Calu3 (cell line): ENCODE measurements around the gene LOXHD1. TPM values are rescaled to one million over a fixed set of nuclear protein-coding genes. Genes with fewer than 3 reads are reported as not detected.

ENCODE experiments used
- BruUV-seq: library from RNA; stranded (reverse); fragments of 400-500 nt; replicated peaks from 2 replicates; lab custom pipeline; 2021; lab: Mats Ljungman, UMichigan
- CTCF ChIA-PET: fragments of 300-600 bp; sonication (Branson Sonifier 250); formaldehyde crosslinking; loops from one replicate; lab custom pipeline; 2022; ENCODE audit warnings: antibody characterized with exemption; lab: Charles Lee
- DNase-seq: peaks from one replicate; pipeline ENCODE4 v3.0.0; 2022
- H3K27ac Mint-ChIP-seq: one replicate; pipeline ENCODE4 v1.8.0; 2022; ENCODE audit warnings: mixed read lengths; ENCODE audit not compliant: unreplicated experiment
- H3K27me3 Mint-ChIP-seq: one replicate; pipeline ENCODE4 v1.8.0; 2022; ENCODE audit warnings: mixed read lengths; ENCODE audit not compliant: unreplicated experiment
- H3K36me3 Mint-ChIP-seq: one replicate; pipeline ENCODE4 v1.8.0; 2022; ENCODE audit warnings: mild to moderate bottlenecking, moderate library complexity, mixed read lengths; ENCODE audit not compliant: insufficient read depth, unreplicated experiment
- H3K4me1 Mint-ChIP-seq: one replicate; pipeline ENCODE4 v1.8.0; 2022; ENCODE audit warnings: mild to moderate bottlenecking, low read depth, mixed read lengths; ENCODE audit not compliant: unreplicated experiment
- H3K4me3 Mint-ChIP-seq: one replicate; pipeline ENCODE4 v1.8.0; 2022; ENCODE audit warnings: mild to moderate bottlenecking, low read depth, moderate library complexity, mixed read lengths; ENCODE audit not compliant: unreplicated experiment
- H3K9me3 Mint-ChIP-seq: one replicate; pipeline ENCODE4 v1.8.0; 2022; ENCODE audit warnings: low read depth, mixed read lengths; ENCODE audit not compliant: unreplicated experiment
- CTCF ChIP-seq: fragments of 200-600 bp; IDR thresholded peaks from one replicate; pipeline ENCODE4 v1.8.0; 2022; ENCODE audit warnings: antibody characterized with exemption; ENCODE audit not compliant: unreplicated experiment
- intact Hi-C: fragments of 100-400 bp; cut with micrococcal nuclease; formaldehyde crosslinking; loops from one replicate; pipeline ENCODE4 v1.10.0; 2022; ENCODE audit not compliant: unreplicated experiment
- total RNA-seq: library from RNA; stranded (reverse); gene quantifications from 2 replicates; pipeline ENCODE4 v1.2.3, GENCODE V29; 2022

The LOXHD1 gene
- total RNA-seq, 1 experiment from 2014 or later, result not detected

DNA sequence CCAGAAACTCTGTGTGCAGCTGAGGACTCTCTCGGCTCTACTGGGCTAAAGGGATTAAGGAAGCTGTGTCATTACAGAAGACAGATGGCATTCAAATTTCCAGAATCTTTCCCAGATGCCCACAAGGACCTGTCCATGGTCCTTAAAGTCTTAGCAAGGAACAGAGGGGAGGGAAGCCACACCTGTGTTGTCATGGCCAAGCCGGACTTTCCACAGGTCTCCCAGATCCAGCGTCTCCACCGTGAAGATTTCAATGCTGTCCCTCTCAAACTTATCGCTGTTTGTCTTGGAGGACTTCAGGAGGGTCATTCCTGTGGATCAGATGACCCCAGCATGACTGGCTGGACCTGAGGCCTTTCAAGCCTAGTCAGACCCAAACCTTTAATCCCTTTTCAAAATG, 114.5 kb downstream of the LOXHD1 start:
- no peak for TF ChIP-seq CTCF
- DNase-seq, result peak; percentile 11
- no TSS peak for BruUV-seq
- Mint-ChIP-seq H3K9me3 (no peaks in the 10 kb centered on the region), H3K27ac (no peak overlapping the region), H3K27me3 (peaks cover 46% of the 10 kb centered on the region), H3K4me1 (peaks cover 2% of the 10 kb centered on the region), H3K36me3 (no peaks in the 10 kb centered on the region), H3K4me3 (no peak overlapping the region)
- intact Hi-C loops, result no loop called here
- CTCF ChIA-PET, result no interaction called here

GRCh38 chr18:46541626-46542189, 115.3 kb downstream of the LOXHD1 start:
- Mint-ChIP-seq H3K27me3 (peaks cover 40% of the 10 kb centered on the region), H3K27ac (no peak overlapping the region), H3K4me1 (peaks cover 11% of the 10 kb centered on the region), H3K9me3 (no peaks in the 10 kb centered on the region), H3K4me3 (no peak overlapping the region), H3K36me3 (no peaks in the 10 kb centered on the region)
- DNase-seq, result no peak
- BruUV-seq, result no TSS peak
- no peak for TF ChIP-seq CTCF
- intact Hi-C loops, result no loop called here
- CTCF ChIA-PET, result no interaction called here

- Mint-ChIP-seq H3K4me3 (no peak overlapping the region), H3K27ac (no peak overlapping the region), H3K4me1 (peaks cover 19% of the 10 kb centered on the region), H3K9me3 (no peaks in the 10 kb centered on the region), H3K36me3 (no peaks in the 10 kb centered on the region), H3K27me3 (peaks cover 28% of the 10 kb centered on the region)
- BruUV-seq, result no TSS peak
- CTCF ChIA-PET, result no interaction called here
- intact Hi-C loops, result no loop called here
- TF ChIP-seq CTCF, result no peak
- DNase-seq, result no peak
Measured at GRCh38 chr18:46538376-46538775, 118.6 kb downstream of the LOXHD1 start.

DNA sequence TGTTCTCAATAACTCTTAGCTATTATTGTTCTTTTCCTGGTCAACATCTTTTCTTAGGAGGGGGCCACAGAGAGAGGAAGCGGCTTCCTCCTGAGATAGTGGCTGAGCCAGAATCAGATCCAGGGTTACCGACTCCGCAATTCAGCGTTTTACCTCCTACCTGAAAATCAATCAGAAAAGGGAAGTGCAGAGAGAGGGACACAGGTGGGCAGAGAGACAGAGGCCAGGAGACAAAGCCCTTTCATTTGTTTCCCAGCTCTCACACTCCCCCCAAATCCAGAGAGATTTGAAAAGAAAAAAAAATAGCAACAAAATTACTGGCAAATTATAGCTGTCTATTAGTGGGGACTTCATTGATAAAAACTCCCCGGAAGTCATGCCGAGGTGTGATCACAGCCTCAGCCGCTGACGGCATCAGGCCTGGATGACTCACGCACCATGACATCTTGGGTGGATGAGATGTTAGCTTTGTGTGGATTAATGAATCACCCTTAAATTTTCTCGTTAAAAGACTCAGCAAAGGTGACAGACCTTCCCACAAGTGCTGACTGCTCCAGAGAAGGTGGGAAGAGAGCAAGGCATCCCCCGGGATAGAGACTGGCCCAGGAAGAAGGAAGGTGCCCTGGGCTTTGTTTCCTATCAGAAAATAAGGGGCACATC, 120.7 kb downstream of the LOXHD1 start:
- CTCF ChIA-PET, result interaction anchor here (0.9 to 1.2 kb wide), 2 partner anchors 256 to 363 kb away, joined by 3 to 4 read pairs; a partner anchor contains a TSS
- no peaks in the 10 kb centered on the region for H3K9me3 Mint-ChIP-seq
- H3K27me3 Mint-ChIP-seq, result peaks cover 32% of the 10 kb centered on the region
- intact Hi-C loops, result no loop called here
- no TSS peak for BruUV-seq
- H3K27ac Mint-ChIP-seq, result peak overlapping the region; percentile 56
- peak; percentile 69 for DNase-seq
- peaks cover 19% of the 10 kb centered on the region for H3K4me1 Mint-ChIP-seq
- H3K4me3 Mint-ChIP-seq, result no peak overlapping the region
- no peak for TF ChIP-seq CTCF
- no peaks in the 10 kb centered on the region for H3K36me3 Mint-ChIP-seq
